Right lung (tissue), 5 donors: ENCODE data around the gene MZT1. TPM values are rescaled to one million over a fixed set of nuclear protein-coding genes. Genes with fewer than 3 reads are reported as not detected.

Experiments
- DNase-seq, 2 donors: peaks; one replicate each; pipeline ENCODE4 v3.0.0-alpha.2; 2013
- polyA plus RNA-seq, 5 donors: library from polyadenylated mRNA; unstranded; fragments of 120-200 nt; gene quantifications; one replicate each; pipeline versions ENCODE4 v1.2.1 to v1.2.3, GENCODE V29; 2013; ENCODE audit warnings: inconsistent platforms in 1 of 5, low replicate concordance in 1 of 5; ENCODE audit not compliant: insufficient read length in 5 of 5, insufficient read depth in 1 of 5

MZT1 gene
- polyA plus RNA-seq, 5 donors = 14.3 to 36.5 (median 20.1) TPM

DNA sequence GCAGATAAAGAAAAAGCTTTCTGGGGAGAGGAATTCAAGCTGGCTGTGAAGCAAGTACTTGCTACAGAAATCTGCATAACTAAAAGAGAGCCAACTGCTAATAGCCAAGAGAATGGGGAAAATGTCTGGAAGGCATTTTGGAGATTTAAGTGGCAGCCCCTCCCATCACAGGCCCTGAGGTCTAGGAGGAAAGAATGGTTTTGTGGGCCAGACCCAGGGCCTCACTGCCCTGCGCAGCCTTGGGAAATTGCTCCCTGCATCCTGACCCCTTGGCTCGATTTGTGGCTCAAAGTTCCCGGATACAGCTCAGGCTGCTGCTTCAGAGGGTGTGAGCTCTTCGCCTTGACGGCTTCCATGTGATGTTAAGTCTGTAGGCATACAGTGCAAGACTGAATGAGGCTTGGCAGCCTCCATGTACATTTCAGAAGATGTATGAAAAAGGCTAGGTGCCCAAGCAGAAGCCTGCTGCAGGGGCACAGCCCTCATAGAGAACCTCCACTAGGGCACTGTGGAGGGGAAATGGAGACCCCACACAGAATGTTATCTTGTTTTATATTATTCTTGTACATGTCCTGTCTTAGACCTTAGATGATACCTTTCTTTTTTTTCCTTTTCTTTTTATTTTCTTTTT, 34.4 kb downstream of the MZT1 start:
- DNase-seq = no peak

DNA sequence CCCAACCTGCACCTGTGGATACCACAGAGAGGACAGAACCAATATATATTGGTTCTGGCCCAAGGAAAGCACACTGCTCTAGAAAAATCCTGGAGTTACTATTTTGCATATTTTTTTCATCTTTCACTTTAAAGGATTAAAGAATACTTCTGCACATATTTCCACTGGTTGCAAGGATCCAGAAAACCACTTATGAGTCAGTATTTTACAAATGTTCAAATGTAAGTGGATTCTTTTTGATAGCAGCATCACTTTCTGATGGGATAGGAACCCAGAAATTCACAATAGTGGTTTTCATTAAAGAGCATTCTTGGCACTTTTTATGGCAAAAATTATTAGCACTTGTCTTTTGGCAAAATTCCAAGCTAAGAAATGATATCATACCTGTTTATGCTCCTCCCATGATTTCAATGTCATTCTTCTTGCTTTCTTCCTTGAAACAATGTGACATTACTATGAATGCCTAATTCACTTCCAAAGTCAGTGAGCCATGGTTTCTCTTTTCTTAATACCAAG, 38.2 kb downstream of the MZT1 start:
- DNase-seq = no peak

DNA sequence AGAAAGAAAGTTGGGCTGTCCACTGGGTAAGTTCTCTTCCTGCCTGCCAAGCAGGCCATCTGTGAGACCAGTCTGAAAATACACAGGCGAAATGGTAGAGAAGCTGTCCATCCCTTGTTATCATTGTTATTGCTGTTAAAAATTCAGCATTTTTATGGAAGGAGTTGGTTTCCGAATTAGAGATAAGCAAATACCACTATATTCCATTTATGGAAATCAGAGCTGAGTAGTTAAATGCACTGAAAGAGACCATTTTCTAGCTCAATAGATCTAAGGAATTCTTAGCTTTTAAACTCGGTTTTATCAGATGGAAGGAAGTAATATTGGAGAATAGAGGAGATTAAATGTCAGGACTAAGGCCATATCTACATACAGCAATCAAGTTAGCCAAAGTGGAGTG, 40.7 kb downstream of the MZT1 start:
- no peak for DNase-seq

DNA sequence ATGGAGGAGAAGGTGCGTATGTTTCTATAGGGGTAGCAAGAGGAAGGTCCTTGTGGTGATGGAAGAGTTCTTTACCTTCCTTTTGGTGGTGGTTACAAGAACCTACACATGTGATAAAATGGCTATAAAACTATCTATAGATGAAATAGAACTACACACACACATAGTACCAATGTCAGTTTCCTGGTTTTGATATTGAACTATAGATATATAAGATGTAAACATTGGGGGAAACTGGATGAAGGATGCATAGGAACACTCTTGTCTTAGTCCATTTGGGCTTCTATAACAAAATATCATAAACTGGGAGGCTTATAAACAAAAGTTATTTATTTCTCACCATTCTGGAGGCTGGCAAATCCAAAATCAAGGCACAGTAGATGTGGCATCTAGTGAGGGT, 47.1 kb downstream of the MZT1 start:
- DNase-seq = no peak

DNA sequence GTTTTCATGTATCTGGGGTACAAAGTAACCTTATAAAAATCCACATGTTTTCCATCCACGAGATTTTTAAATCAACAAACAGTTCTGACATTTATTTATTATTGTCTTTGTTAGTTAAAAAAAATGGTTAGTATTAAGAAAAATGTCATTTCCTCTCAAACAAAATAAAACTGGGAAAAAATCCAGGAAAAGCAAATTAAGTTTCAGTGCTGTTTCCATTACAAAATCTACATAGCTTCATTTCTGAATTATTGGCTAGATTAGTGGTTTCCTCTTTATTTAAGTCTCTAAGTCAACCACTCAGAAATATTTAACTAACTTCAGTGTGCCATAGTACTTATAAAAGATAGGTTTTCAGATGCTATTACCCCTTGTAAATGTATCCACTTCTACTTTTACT, 49.1 kb downstream of the MZT1 start:
- no peak for DNase-seq

DNA sequence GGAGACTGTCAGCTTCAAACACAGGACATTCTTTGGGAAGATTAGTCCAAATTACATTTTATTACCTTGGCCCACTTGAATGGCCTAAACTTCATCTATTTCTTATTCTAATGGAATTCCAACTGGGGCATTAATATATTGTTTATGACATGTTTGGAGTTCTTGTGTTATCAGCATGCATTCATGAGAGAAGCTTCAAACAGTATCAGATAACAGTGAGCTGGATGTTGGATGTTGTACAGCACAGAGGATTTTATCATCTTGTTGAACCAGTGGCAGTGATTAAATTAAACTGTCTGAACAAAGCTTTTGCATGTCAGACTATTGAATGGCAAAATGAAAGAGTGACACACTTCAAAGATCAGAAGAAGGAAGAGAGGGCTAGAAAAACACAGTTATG, 50.0 kb downstream of the MZT1 start:
- no peak for DNase-seq

DNA sequence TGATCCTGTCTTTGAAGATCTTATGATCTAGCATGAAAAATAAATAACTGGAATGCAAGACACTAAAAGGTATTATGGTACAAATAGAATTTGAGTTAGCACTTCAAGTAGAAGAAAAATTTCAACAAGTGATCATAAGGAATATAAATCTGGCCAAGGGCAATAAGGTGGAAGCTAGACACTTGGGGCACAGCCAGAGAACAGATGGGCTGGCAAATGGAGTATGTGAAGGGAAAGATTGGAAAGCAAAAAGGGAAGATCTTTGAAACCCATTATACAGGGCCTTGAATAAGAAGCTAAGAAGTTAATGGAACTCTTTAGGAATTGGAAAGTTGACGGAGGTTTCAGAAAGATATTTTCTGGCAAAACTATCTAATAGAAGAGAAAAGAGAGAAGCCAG, 61.0 kb downstream of the MZT1 start:
- DNase-seq = no peak

DNA sequence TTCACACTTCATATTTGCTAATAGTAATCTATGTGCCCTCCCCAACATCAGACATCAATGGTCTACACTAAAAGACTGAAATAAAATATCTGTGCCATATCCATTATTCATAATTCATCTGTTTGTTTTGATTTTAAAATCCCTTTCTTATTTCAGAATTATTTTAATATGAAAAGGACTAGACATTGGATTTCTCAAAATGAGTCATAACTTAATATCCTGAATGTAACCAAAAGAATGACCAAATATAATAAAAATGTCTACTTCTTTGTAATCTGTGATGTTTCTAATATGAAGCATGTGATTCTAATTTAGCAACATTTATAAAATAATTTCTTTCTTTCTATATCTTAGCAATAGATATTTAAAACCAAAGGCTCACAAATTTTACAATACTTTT, 64.9 kb downstream of the MZT1 start:
- no peak for DNase-seq

Other genes with a start within 250 kb of the MZT1 start
- 10 to 100 TPM in 3 of 5 donors, 1 to 10 TPM in 2; 7.5 to 21.1 (median 11.0) TPM for gene BORA, start 294 bp upstream of the MZT1 start, polyA plus RNA-seq
- 10 to 100 TPM; 21.6 to 41.1 (median 36.8) TPM for gene DIS3, start 54.3 kb upstream of the MZT1 start, polyA plus RNA-seq
- 10 to 100 TPM; 32.7 to 56.1 (median 48.6) TPM for gene PIBF1, start 54.5 kb upstream of the MZT1 start, polyA plus RNA-seq